MM.1S (cell line): Measurements from ENCODE around the gene SLC4A7.

ENCODE experiments used
- DNase-seq: peaks from one replicate; pipeline ENCODE4 v3.0.0-alpha.2; 2015
- H2AFZ ChIP-seq: fragments of 300-600 bp; sonication (generic); 2 replicates; pipeline ENCODE4 v1.6.0; 2016; ENCODE audit warnings: antibody characterized with exemption, low read length
- H3F3A ChIP-seq: fragments of 300-600 bp; sonication (generic); 2 replicates; pipeline ENCODE4 v1.6.1; 2016; ENCODE audit warnings: mild to moderate bottlenecking, antibody characterized with exemption, low read length, moderate library complexity, mixed read lengths; ENCODE audit not compliant: insufficient read depth
- H3K27ac ChIP-seq: fragments of 300-600 bp; sonication (generic); 2 replicates; pipeline ENCODE4 v1.5.1; 2016; ENCODE audit warnings: mild to moderate bottlenecking, low read length
- H3K27me3 ChIP-seq: fragments of 300-600 bp; sonication (generic); replicated peaks from 2 replicates; pipeline ENCODE4 v1.6.0; 2016; ENCODE audit warnings: low read length; ENCODE audit not compliant: insufficient read depth
- H3K36me3 ChIP-seq: fragments of 300-600 bp; sonication (generic); replicated peaks from 2 replicates; pipeline ENCODE4 v1.6.1; 2016; ENCODE audit warnings: mild to moderate bottlenecking, low read length, mixed read lengths; ENCODE audit not compliant: insufficient read depth
- H3K4me1 ChIP-seq: fragments of 300-600 bp; sonication (generic); 2 replicates; pipeline ENCODE4 v1.6.1; 2016; ENCODE audit warnings: low read length, mixed read lengths
- H3K4me2 ChIP-seq: fragments of 300-600 bp; sonication (generic); 2 replicates; pipeline ENCODE4 v1.6.0; 2016; ENCODE audit warnings: low read depth, low read length
- H3K4me3 ChIP-seq: fragments of 300-600 bp; sonication (generic); 2 replicates; pipeline ENCODE4 v1.5.1; 2016; ENCODE audit warnings: low read length, mixed read lengths
- H3K79me2 ChIP-seq: fragments of 300-600 bp; sonication (generic); 2 replicates; pipeline ENCODE4 v1.6.1; 2016; ENCODE audit warnings: mixed run types, low read length, mixed read lengths
- H3K9ac ChIP-seq: fragments of 300-600 bp; sonication (generic); 2 replicates; pipeline ENCODE4 v1.6.1; 2016; ENCODE audit warnings: low read length, mixed read lengths
- H3K9me2 ChIP-seq: fragments of 300-600 bp; sonication (generic); replicated peaks from 2 replicates; pipeline ENCODE4 v1.6.1; 2016; ENCODE audit warnings: mild to moderate bottlenecking, low read length, mixed read lengths; ENCODE audit not compliant: insufficient read depth
- H3K9me3 ChIP-seq: fragments of 300-600 bp; sonication (generic); replicated peaks from 2 replicates; pipeline ENCODE4 v1.6.1; 2016; ENCODE audit warnings: mild to moderate bottlenecking, low read length, mixed read lengths; ENCODE audit not compliant: insufficient read depth
- H4K20me1 ChIP-seq: fragments of 300-600 bp; sonication (generic); 2 replicates; pipeline ENCODE4 v1.6.1; 2016; ENCODE audit warnings: mild to moderate bottlenecking, low read length, moderate library complexity, mixed read lengths; ENCODE audit not compliant: insufficient read depth
- CTCF ChIP-seq: fragments of 300-600 bp; sonication (generic); IDR thresholded peaks from 2 replicates; pipeline ENCODE4 v1.5.1; 2016; ENCODE audit warnings: antibody characterized with exemption, low read length, mixed read lengths
- EZH2 ChIP-seq: fragments of 300-600 bp; sonication (generic); optimal IDR thresholded peaks from 2 replicates; pipeline ENCODE3; 2017; ENCODE audit warnings: low read depth, mild to moderate bottlenecking, antibody characterized with exemption, low read length, mixed read lengths
- EZH2phosphoT487 ChIP-seq: fragments of 300-600 bp; sonication (generic); IDR thresholded peaks from 2 replicates; pipeline ENCODE4 v1.6.1; 2018; ENCODE audit warnings: antibody characterized with exemption, low read length

Gene SLC4A7

GRCh38 chr3:27431116-27431515, 53.1 kb downstream of the SLC4A7 start:
- no peaks in the 10 kb centered on the region for H3K27me3 ChIP-seq
- H3K9me3 ChIP-seq, result no peaks in the 10 kb centered on the region
- no peak overlapping the region for H3K4me2 ChIP-seq
- no peaks in the 10 kb centered on the region for H3K9me2 ChIP-seq
- H3F3A ChIP-seq, result no peaks in the 10 kb centered on the region
- H3K4me3 ChIP-seq, result no peak overlapping the region
- no peak overlapping the region for H3K9ac ChIP-seq
- H2AFZ ChIP-seq, result no peak overlapping the region
- H3K4me1 ChIP-seq, result no peaks in the 10 kb centered on the region
- H4K20me1 ChIP-seq, result no peaks in the 10 kb centered on the region
- no peaks in the 10 kb centered on the region for H3K36me3 ChIP-seq
- no peaks in the 10 kb centered on the region for H3K79me2 ChIP-seq
- no peak overlapping the region for H3K27ac ChIP-seq
- DNase-seq, result no peak
- TF ChIP-seq CTCF, result no peak
- no peak for TF ChIP-seq EZH2
- TF ChIP-seq EZH2phosphoT487, result no peak

GRCh38 chr3:27429909-27430308, 54.3 kb downstream of the SLC4A7 start:
- Histone ChIP-seq H3K36me3 (no peaks in the 10 kb centered on the region), H3K4me1 (no peaks in the 10 kb centered on the region)
- TF ChIP-seq EZH2 (no peak), EZH2phosphoT487 (no peak), CTCF (no peak)

GRCh38 chr3:27428446-27428845, 55.7 kb downstream of the SLC4A7 start:
- Histone ChIP-seq H2AFZ (no peak overlapping the region), H3K36me3 (no peaks in the 10 kb centered on the region), H3K4me2 (no peak overlapping the region), H3F3A (no peaks in the 10 kb centered on the region), H3K4me3 (no peak overlapping the region), H3K9me2 (no peaks in the 10 kb centered on the region), H4K20me1 (no peaks in the 10 kb centered on the region), H3K27me3 (no peaks in the 10 kb centered on the region), H3K9ac (no peak overlapping the region), H3K9me3 (no peaks in the 10 kb centered on the region), H3K4me1 (no peaks in the 10 kb centered on the region), H3K27ac (no peak overlapping the region), H3K79me2 (no peaks in the 10 kb centered on the region)
- no peak for TF ChIP-seq EZH2phosphoT487
- no peak for DNase-seq

More at GRCh38 chr3:27429909-27430308, 54.3 kb downstream of the SLC4A7 start:
- H4K20me1 ChIP-seq, result no peaks in the 10 kb centered on the region
- no peaks in the 10 kb centered on the region for H3K9me3 ChIP-seq
- no peak overlapping the region for H2AFZ ChIP-seq
- H3K9me2 ChIP-seq, result no peaks in the 10 kb centered on the region
- no peaks in the 10 kb centered on the region for H3F3A ChIP-seq
- no peak overlapping the region for H3K4me2 ChIP-seq
- no peak overlapping the region for H3K4me3 ChIP-seq
- H3K27me3 ChIP-seq, result no peaks in the 10 kb centered on the region
- H3K9ac ChIP-seq, result no peak overlapping the region
- no peak overlapping the region for H3K27ac ChIP-seq
- H3K79me2 ChIP-seq, result no peaks in the 10 kb centered on the region
- no peak for DNase-seq

- no peaks in the 10 kb centered on the region for H3K27me3 ChIP-seq
- no peaks in the 10 kb centered on the region for H3K4me1 ChIP-seq
- H3K36me3 ChIP-seq, result no peaks in the 10 kb centered on the region
- H2AFZ ChIP-seq, result no peak overlapping the region
- no peaks in the 10 kb centered on the region for H3K9me2 ChIP-seq
- no peaks in the 10 kb centered on the region for H3F3A ChIP-seq
- no peak for TF ChIP-seq CTCF
- TF ChIP-seq EZH2, result no peak
- no peak for TF ChIP-seq EZH2phosphoT487
- no peaks in the 10 kb centered on the region for H3K9me3 ChIP-seq
- H3K4me3 ChIP-seq, result no peak overlapping the region
- H3K79me2 ChIP-seq, result no peaks in the 10 kb centered on the region
- H3K9ac ChIP-seq, result no peak overlapping the region
- H4K20me1 ChIP-seq, result no peaks in the 10 kb centered on the region
- H3K27ac ChIP-seq, result no peak overlapping the region
- no peak overlapping the region for H3K4me2 ChIP-seq
- no peak for DNase-seq
Measured at GRCh38 chr3:27426926-27427325, 57.3 kb downstream of the SLC4A7 start.
